Suprapubic skin (tissue), 4 donors: ENCODE data around the gene ZNF148. TPM values are rescaled to one million over a fixed set of nuclear protein-coding genes. Genes with fewer than 3 reads are reported as not detected.
"Not testable (repeated sequence)": the region's sequence is repeated elsewhere in the genome, so short reads cannot be mapped to it uniquely, and the experiment has no call there.

ENCODE experiments used
- DNase-seq, 2 donors: peaks; one replicate each; pipeline ENCODE4 v3.0.0-alpha.2; 2019; ENCODE audit warnings: low spot score in 2 of 2
- H3K27ac ChIP-seq: fragments of 200-600 bp; sonication (generic); one replicate; pipeline ENCODE4 v1.5.1; 2019
- H3K27me3 ChIP-seq: fragments of 200-600 bp; sonication (generic); one replicate; pipeline ENCODE4 v1.5.1; 2019
- H3K36me3 ChIP-seq: fragments of 200-600 bp; sonication (generic); one replicate; pipeline ENCODE4 v1.5.1; 2019
- H3K4me1 ChIP-seq: fragments of 200-600 bp; sonication (generic); one replicate; pipeline ENCODE4 v1.5.1; 2019
- H3K4me3 ChIP-seq: fragments of 200-600 bp; sonication (generic); one replicate; pipeline ENCODE4 v1.5.1; 2019; ENCODE audit warnings: mild to moderate bottlenecking
- H3K9me3 ChIP-seq: fragments of 200-600 bp; sonication (generic); one replicate; pipeline ENCODE4 v1.5.1; 2019
- EP300 ChIP-seq: sonication (generic); formaldehyde crosslinking; IDR thresholded peaks from one replicate; pipeline ENCODE4 v1.6.1; 2017; ENCODE audit warnings: antibody characterized with exemption
- POLR2A ChIP-seq, 2 donors: fragments of 450-650 bp; IDR thresholded peaks; one replicate each; pipeline ENCODE4 v1.6.1; 2017; ENCODE audit warnings: antibody characterized with exemption in 2 of 2, mild to moderate bottlenecking in 2 of 2, moderate library complexity in 2 of 2
- POLR2AphosphoS5 ChIP-seq, 3 donors: sonication (generic); formaldehyde crosslinking; IDR thresholded peaks; one replicate each; pipeline ENCODE4 v1.6.1; 2017; ENCODE audit warnings: antibody characterized with exemption in 3 of 3
- WGBS: methylation state at CpG from one replicate; pipeline ENCODE4 v1.1.5; 2018; 5-methylcytosine and 5-hydroxymethylcytosine counted together
- total RNA-seq, 4 donors: library from RNA; depleted of rRNA; stranded (reverse); fragments of >200 nt; gene quantifications; one replicate each; pipeline ENCODE4 v1.1.0, GENCODE V29; 2016
- TF ChIP-seq, protein P1 (sequence below), 2 donors: fragments of 200-600 bp in 1 of 2; fragments of 450-650 bp in 1 of 2; sonication (generic) in 1 of 2; IDR thresholded peaks; one replicate each; pipeline ENCODE4 v1.5.1; 2016 to 2019; ENCODE audit warnings: antibody characterized with exemption in 2 of 2, mild to moderate bottlenecking in 1 of 2, moderate library complexity in 1 of 2

The ZNF148 gene
- total RNA-seq, 4 donors from 2014 or later: 16.5 to 30.0 (median 20.3) TPM

DNA sequence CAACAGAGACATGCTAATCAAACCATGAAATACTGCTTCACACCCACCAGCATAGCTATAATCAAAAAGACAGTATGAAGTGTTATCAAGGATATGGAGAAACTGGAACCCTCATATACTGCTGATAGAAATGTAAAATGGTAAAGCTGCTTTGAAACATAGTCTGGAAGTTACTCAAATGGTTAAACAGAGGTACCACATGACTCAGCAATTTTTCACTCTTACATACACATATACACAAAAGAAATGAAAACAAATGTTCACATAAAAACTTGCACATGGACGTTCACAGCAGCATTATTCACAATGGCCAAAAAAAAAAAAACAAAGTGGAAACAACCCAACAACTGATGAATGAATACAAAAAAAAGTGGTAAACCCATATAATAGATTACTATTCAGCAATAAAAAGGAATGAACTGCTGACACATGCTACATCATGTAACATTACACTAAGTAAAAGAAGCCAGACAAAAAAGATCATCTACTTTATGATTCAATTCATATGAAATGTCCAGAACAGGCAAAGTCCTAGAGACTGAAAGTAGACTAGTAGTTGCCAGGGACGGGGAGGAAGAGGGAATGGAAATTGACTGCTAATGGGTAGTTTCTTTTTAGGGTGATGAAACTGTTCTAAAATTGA, 23.2 kb downstream of the ZNF148 start:
- Histone ChIP-seq H3K27ac (no peak overlapping the region), H3K4me3 (no peak overlapping the region), H3K27me3 (no peaks in the 10 kb centered on the region), H3K9me3 (no peaks in the 10 kb centered on the region), H3K4me1 (peaks cover 12% of the 10 kb centered on the region), H3K36me3 (no peaks in the 10 kb centered on the region)
- 62% methylated on average over 2 of the region's 2 CpGs for WGBS
- TF ChIP-seq EP300 (no peak), POLR2A (IDR thresholded peaks at IDR 0.05) (no peak), POLR2AphosphoS5 (IDR thresholded peaks at IDR 0.05) (no peak)
- TF ChIP-seq, protein P1, sequence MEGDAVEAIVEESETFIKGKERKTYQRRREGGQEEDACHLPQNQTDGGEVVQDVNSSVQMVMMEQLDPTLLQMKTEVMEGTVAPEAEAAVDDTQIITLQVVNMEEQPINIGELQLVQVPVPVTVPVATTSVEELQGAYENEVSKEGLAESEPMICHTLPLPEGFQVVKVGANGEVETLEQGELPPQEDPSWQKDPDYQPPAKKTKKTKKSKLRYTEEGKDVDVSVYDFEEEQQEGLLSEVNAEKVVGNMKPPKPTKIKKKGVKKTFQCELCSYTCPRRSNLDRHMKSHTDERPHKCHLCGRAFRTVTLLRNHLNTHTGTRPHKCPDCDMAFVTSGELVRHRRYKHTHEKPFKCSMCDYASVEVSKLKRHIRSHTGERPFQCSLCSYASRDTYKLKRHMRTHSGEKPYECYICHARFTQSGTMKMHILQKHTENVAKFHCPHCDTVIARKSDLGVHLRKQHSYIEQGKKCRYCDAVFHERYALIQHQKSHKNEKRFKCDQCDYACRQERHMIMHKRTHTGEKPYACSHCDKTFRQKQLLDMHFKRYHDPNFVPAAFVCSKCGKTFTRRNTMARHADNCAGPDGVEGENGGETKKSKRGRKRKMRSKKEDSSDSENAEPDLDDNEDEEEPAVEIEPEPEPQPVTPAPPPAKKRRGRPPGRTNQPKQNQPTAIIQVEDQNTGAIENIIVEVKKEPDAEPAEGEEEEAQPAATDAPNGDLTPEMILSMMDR (IDR thresholded peaks at IDR 0.05): no peak
- DNase-seq: no peak

DNA sequence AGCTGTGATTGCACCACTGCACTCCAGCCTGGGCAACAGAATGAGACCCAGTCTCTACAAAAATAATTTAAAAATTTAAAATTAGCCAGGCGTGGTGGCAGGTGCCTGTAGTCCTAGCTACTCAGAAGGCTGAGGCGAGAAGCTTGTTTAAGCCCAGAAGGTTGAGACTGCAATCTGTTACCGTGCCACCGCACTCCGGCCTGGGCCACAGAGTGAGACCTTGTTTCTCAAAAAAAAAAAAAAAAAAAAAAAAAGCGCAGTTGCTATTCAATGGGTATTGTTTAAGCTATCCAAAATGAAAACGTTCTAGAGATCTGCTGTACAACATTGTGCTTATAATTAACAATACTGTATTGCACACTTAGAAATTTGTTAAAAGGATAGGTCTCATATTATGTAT, 24.0 kb downstream of the ZNF148 start:
- peaks cover 5% of the 10 kb centered on the region for H3K4me1 ChIP-seq
- H3K36me3 ChIP-seq: no peaks in the 10 kb centered on the region
- WGBS: 98% methylated on average over 7 of the region's 7 CpGs
- DNase-seq: no peak
- no peak overlapping the region for H3K27ac ChIP-seq
- H3K9me3 ChIP-seq: peaks cover 5% of the 10 kb centered on the region
- TF ChIP-seq POLR2AphosphoS5 (IDR thresholded peaks at IDR 0.05) (no peak), EP300 (no peak), POLR2A (IDR thresholded peaks at IDR 0.05) (no peak)
- TF ChIP-seq, protein P1 (IDR thresholded peaks at IDR 0.05): no peak
- no peak overlapping the region for H3K4me3 ChIP-seq
- no peaks in the 10 kb centered on the region for H3K27me3 ChIP-seq

DNA sequence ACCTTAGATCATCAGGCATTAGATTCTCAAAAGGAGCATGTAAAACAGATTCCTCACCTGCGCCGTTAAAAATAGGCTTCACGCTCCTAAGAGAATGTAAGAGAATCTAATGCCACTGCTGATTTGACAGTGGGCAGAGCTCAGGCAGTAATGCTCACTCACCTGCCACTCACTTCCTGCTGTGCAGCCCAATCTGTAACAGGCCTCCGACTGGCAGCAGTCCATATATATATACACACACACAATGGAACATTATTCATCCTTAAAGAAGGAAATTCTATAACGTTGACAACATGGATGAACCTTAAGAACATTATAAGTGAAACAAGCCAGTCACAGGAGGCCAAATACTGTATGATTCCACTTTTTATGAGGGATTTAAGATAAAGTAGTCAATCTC, 24.5 kb downstream of the ZNF148 start:
- 91% methylated on average over 5 of the region's 5 CpGs for WGBS
- no peak for DNase-seq
- Histone ChIP-seq H3K4me1 (peaks cover 5% of the 10 kb centered on the region), H3K4me3 (no peak overlapping the region), H3K36me3 (no peaks in the 10 kb centered on the region), H3K27me3 (no peaks in the 10 kb centered on the region), H3K27ac (no peak overlapping the region), H3K9me3 (peaks cover 5% of the 10 kb centered on the region)
- TF ChIP-seq POLR2A (IDR thresholded peaks at IDR 0.05) (no peak), EP300 (no peak), POLR2AphosphoS5 (IDR thresholded peaks at IDR 0.05) (no peak)
- TF ChIP-seq, protein P1 (IDR thresholded peaks at IDR 0.05): no peak

DNA sequence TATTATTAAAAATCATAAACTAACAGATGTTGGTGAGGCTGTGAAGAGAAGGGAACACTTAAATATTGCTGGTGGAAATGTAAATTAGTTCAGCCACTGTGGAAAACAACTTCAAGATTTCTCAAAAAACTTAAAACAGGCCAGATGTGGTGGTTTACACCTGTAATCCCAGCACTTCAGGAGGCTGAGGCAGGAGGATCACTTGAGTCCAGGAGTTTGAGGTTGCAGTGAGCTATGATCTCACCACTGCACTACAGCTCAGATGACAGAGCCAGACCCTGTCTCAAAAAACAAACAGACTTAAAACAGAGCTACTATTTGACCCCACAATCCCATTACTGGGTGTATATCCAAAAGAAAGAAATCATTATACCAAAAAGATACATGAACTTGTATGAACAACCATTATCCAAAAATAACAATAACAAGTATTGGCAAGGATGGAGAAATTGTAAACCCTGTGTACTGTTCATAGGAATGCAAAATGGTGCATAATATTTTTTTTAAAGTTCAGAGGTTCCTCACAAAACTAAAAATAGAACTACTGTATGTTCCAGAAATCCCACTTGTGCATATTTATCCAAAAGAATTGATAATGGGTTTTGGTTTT, 25.5 kb downstream of the ZNF148 start:
- Histone ChIP-seq H3K27me3 (no peaks in the 10 kb centered on the region), H3K9me3 (peaks cover 5% of the 10 kb centered on the region), H3K27ac (no peak overlapping the region), H3K4me1 (no peaks in the 10 kb centered on the region), H3K4me3 (no peak overlapping the region), H3K36me3 (no peaks in the 10 kb centered on the region)
- DNase-seq: no peak
- no peak for TF ChIP-seq POLR2AphosphoS5 (IDR thresholded peaks at IDR 0.05)

DNA sequence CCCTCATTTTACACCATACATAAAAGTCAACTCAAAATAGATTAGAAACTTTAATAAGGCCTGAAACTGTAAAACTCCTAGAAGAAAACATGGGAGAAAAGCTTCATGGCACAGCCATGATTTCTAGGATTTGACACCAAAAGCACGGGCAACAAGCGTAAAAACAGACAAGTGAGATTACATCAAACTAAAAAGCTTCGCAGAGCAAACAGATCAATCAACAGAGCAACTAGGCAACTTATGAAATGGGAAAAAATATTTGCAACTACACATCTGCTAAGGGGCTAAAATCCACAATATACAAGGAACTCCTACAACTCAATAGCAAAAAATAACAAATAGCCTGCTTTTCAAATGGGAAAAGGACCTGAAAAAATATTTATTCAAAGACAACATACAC, 26.1 kb downstream of the ZNF148 start:
- Histone ChIP-seq H3K9me3 (peaks cover 5% of the 10 kb centered on the region), H3K27ac (no peak overlapping the region), H3K36me3 (no peaks in the 10 kb centered on the region), H3K4me3 (no peak overlapping the region), H3K4me1 (no peaks in the 10 kb centered on the region), H3K27me3 (no peaks in the 10 kb centered on the region)
- WGBS: 93% methylated on average over 3 of the region's 3 CpGs
- TF ChIP-seq EP300 (no peak), POLR2A (IDR thresholded peaks at IDR 0.05) (no peak), POLR2AphosphoS5 (IDR thresholded peaks at IDR 0.05) (no peak)
- TF ChIP-seq, protein P1 (IDR thresholded peaks at IDR 0.05): no peak
- no peak for DNase-seq

DNA sequence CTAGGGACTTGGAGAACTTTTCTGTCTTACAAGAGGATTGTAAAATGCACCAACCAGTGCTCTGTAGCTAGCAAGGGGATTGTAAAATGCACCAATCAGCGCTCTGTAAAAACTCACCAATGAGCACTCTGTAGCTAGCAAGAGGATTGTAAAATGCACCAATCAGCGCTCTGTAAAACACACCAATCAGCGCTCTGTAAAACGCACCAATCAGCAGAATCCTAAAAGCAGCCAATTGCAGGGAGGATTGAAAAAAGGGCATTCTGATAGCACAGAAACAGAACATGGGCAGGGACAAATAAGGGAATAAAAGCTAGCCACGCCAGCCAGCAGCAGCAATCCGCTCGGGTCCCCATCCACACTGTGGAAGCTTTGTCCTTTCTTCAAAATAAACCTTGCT, 31.8 kb downstream of the ZNF148 start:
- not testable (repeated sequence) for H3K27me3 ChIP-seq, H3K4me1 ChIP-seq, H3K36me3 ChIP-seq, H3K27ac ChIP-seq, DNase-seq, H3K4me3 ChIP-seq
- peaks cover 14% of the 10 kb centered on the region for H3K9me3 ChIP-seq
- WGBS: 94% methylated on average over 7 of the region's 7 CpGs
